Esophagus muscularis mucosa (tissue), 4 donors: Measurements from ENCODE around the gene LCE5A. TPM values are rescaled to one million over a fixed set of nuclear protein-coding genes. Genes with fewer than 3 reads are reported as not detected.

Source experiments
- DNase-seq: peaks from one replicate; pipeline ENCODE4 v3.0.0-alpha.2; 2017; ENCODE audit errors: extremely low spot score
- H3K27ac ChIP-seq, 4 donors: fragments of 200-600 bp; sonication (generic); replicated peaks in 1 of 4; 1 replicate in 3 of 4; 2 replicates in 1 of 4; pipeline ENCODE4 v1.5.1; 2016 to 2019; ENCODE audit warnings: mild to moderate bottlenecking in 1 of 4
- H3K27me3 ChIP-seq, 4 donors: fragments of 200-600 bp; sonication (generic); one replicate each; pipeline versions ENCODE4 v1.5.1 to v1.6.0; 2016 to 2019
- H3K36me3 ChIP-seq, 4 donors: fragments of 200-600 bp; sonication (generic); one replicate each; pipeline ENCODE4 v1.5.1; 2016 to 2019
- H3K4me1 ChIP-seq, 4 donors: fragments of 200-600 bp; sonication (generic); one replicate each; pipeline ENCODE4 v1.5.1; 2016 to 2019
- H3K4me3 ChIP-seq, 4 donors: fragments of 200-600 bp; sonication (generic); 1 replicate in 2 of 4; 2 replicates in 2 of 4; pipeline ENCODE4 v1.5.1; 2016 to 2019; ENCODE audit warnings: mild to moderate bottlenecking in 4 of 4, moderate library complexity in 1 of 4
- H3K9me3 ChIP-seq, 4 donors: fragments of 200-600 bp; sonication (generic); 1 replicate in 3 of 4; 2 replicates in 1 of 4; pipeline ENCODE4 v1.5.1; 2016 to 2019
- CTCF ChIP-seq, 3 experiments: fragments of 200-600 bp in 2 of 3; fragments of 450-650 bp in 1 of 3; sonication (generic) in 2 of 3; IDR thresholded peaks; one replicate each; pipeline ENCODE4 v1.5.1; 2017 to 2019; ENCODE audit warnings: antibody characterized with exemption in 3 of 3, mild to moderate bottlenecking in 2 of 3, moderate library complexity in 1 of 3
- EP300 ChIP-seq: sonication (generic); formaldehyde crosslinking; IDR thresholded peaks from one replicate; pipeline ENCODE4 v1.6.1; 2017; ENCODE audit warnings: antibody characterized with exemption
- POLR2A ChIP-seq: fragments of 450-650 bp; IDR thresholded peaks from one replicate; pipeline ENCODE4 v1.6.1; 2017; ENCODE audit warnings: antibody characterized with exemption, moderate library complexity, mild to moderate bottlenecking, low read depth
- POLR2AphosphoS5 ChIP-seq, 2 donors: sonication (generic); formaldehyde crosslinking; IDR thresholded peaks; one replicate each; pipeline ENCODE4 v1.6.1; 2017; ENCODE audit warnings: antibody characterized with exemption in 2 of 2
- WGBS: methylation state at CpG from one replicate; pipeline ENCODE4 v1.1.5; 2018; 5-methylcytosine and 5-hydroxymethylcytosine counted together
- intact Hi-C: fragments of 100-400 bp; cut with DNase I; formaldehyde crosslinking; loops from one replicate; pipeline ENCODE4 v1.15.1; 2023
- total RNA-seq, 4 donors: library from RNA; depleted of rRNA; stranded (reverse); fragments of >200 nt; gene quantifications; one replicate each; pipeline versions ENCODE4 v1.1.0 to v1.2.1, GENCODE V29; 2016

LCE5A gene
- not detected for total RNA-seq

GRCh38 chr1:152510503-152510902 lies at the start of gene LCE5A:
Gene LCE5A (plus strand): TSS chr1:152510803. CDS start chr1:152511535, 732 bp downstream.
- no peak within 1 kb of the TSS for H3K4me3 ChIP-seq
- no peaks in the 10 kb centered on the region for H3K9me3 ChIP-seq
- TF ChIP-seq EP300 = no peak
- DNase-seq = peak; percentile 82
- WGBS = 96% methylated on average over 3 of the region's 3 CpGs
- no peaks in the 10 kb centered on the region for H3K36me3 ChIP-seq
- H3K27ac ChIP-seq = no peak within 1 kb of the TSS
- peaks cover 0 to 57% (median 14%) of the 10 kb centered on the region in 4 donors for H3K27me3 ChIP-seq
- intact Hi-C loops = loop anchor here (10.0 kb wide), 1 partner anchor 64 kb away; no protein-coding TSS in a partner anchor
- peaks cover 5 to 9% (median 8%) of the 10 kb centered on the region in 4 donors for H3K4me1 ChIP-seq

GRCh38 chr1:152461544-152461943 lies 49.1 kb upstream of the LCE5A start:
- Histone ChIP-seq H3K36me3 (no peaks in the 10 kb centered on the region), H3K27ac (no peak overlapping the region), H3K27me3 (no peaks in the 10 kb centered on the region), H3K4me3 (no peak overlapping the region), H3K9me3 (peaks cover 0 to 6% (median 0%) of the 10 kb centered on the region in 4 donors), H3K4me1 (peaks cover 0 to 9% (median 3%) of the 10 kb centered on the region in 4 donors)
- WGBS = 7% methylated on average over 6 of the region's 6 CpGs
- DNase-seq = peak; percentile 84
- TF ChIP-seq EP300 (no peak), CTCF (IDR thresholded peaks at IDR 0.05) (peak; percentile 48 to 61 (median 52))
- intact Hi-C loops = no loop called here

- no peak for DNase-seq
- Histone ChIP-seq H3K4me1 (peaks cover 0 to 9% (median 3%) of the 10 kb centered on the region in 4 donors), H3K9me3 (peaks cover 0 to 6% (median 0%) of the 10 kb centered on the region in 4 donors), H3K27me3 (no peaks in the 10 kb centered on the region), H3K4me3 (no peak overlapping the region), H3K36me3 (no peaks in the 10 kb centered on the region), H3K27ac (no peak overlapping the region)
- WGBS = 89% methylated on average over 26 of the region's 26 CpGs
- intact Hi-C loops = no loop called here
- TF ChIP-seq EP300 (no peak), POLR2A (no peak)
Measured at GRCh38 chr1:152462636-152463035, 48.0 kb upstream of the LCE5A start.

- Histone ChIP-seq H3K4me3 (no peak overlapping the region), H3K9me3 (peaks cover 0 to 6% (median 0%) of the 10 kb centered on the region in 4 donors), H3K27me3 (no peaks in the 10 kb centered on the region), H3K4me1 (no peaks in the 10 kb centered on the region), H3K36me3 (no peaks in the 10 kb centered on the region), H3K27ac (no peak overlapping the region)
- TF ChIP-seq POLR2A (no peak), EP300 (no peak), CTCF (IDR thresholded peaks at IDR 0.05) (no peak), POLR2AphosphoS5 (IDR thresholded peaks at IDR 0.05) (no peak)
- intact Hi-C loops = no loop called here
- no peak for DNase-seq
- 84% methylated on average over 1 of the region's 1 CpG for WGBS
Measured at GRCh38 chr1:152466217-152466616, 44.4 kb upstream of the LCE5A start.

GRCh38 chr1:152473887-152474537 lies 36.6 kb upstream of the LCE5A start:
- WGBS = 77% methylated on average over 4 of the region's 4 CpGs
- intact Hi-C loops = no loop called here
- no peak overlapping the region for H3K4me3 ChIP-seq

More at GRCh38 chr1:152473887-152474537, 36.6 kb upstream of the LCE5A start:
- Histone ChIP-seq H3K9me3 (peaks cover 0 to 13% (median 3%) of the 10 kb centered on the region in 4 donors), H3K27me3 (peaks cover 0 to 3% (median 0%) of the 10 kb centered on the region in 4 donors), H3K27ac (no peak overlapping the region), H3K4me1 (no peaks in the 10 kb centered on the region), H3K36me3 (no peaks in the 10 kb centered on the region)
- no peak for DNase-seq
- TF ChIP-seq POLR2AphosphoS5 (IDR thresholded peaks at IDR 0.05) (no peak), EP300 (no peak), CTCF (IDR thresholded peaks at IDR 0.05) (no peak), POLR2A (no peak)
